ENCODE data around the gene PNPLA2.

Gene PNPLA2

DNA sequence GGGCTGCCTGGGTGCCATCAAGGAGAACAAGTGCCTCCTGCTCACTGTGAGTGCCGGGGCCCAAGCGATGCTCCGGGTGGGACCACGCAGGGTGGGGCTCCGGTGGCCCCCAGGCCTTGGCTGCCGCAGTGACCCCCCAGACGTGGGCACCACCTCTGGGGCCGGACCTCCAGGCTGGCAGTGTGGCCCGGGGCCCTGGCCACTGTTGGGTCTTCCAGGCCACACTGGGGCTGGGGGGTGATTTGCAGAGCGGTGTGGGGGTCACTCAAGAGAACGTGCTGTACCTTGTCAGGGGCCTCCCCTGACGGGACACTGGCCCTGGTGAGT, 43.9 kb downstream of the PNPLA2 start:
- DNase-seq = no peak

DNA sequence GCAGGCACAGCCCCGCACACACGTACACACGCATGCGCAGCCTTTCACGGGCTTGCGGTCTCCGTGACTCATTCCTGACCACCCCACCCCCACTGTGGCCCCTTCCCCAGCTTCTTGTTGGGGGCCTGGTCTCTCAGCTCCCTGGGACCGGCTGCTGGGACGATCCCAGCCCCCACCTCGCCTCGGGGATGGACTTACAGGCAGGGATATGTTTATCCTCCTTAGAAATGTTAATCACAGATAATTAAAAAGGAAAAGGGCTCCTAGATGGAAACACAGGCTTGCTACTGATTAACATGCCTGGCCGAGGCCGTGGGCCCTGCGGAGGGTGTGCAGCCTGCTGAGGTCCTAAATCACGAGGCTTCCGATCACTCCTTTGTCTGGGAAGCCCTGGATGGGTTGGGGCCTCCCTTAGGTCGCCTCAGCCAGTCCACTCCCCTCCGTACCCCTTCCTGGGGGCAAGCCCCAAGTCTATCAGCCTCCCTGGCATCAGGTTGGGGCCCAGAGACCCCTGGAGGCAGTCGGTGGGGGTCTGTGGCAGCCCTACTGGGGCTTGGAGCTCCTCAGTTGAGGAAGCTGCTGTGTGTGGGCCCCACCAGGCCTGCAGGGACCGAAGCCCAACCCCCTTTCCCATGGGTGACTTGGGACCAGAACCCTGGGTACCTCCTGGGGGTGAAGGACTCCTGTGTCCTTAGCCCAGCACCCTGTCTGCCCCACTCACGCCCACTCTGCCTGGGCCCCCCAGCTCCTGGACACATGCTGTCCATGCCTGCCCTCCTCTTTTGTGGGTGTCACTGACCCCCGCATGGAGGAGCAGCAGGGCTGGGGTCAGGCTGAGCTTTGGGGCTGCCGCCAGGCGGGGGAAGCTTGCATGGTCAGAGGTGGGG, 44.6 kb downstream of the PNPLA2 start:
- no peak for DNase-seq

DNA sequence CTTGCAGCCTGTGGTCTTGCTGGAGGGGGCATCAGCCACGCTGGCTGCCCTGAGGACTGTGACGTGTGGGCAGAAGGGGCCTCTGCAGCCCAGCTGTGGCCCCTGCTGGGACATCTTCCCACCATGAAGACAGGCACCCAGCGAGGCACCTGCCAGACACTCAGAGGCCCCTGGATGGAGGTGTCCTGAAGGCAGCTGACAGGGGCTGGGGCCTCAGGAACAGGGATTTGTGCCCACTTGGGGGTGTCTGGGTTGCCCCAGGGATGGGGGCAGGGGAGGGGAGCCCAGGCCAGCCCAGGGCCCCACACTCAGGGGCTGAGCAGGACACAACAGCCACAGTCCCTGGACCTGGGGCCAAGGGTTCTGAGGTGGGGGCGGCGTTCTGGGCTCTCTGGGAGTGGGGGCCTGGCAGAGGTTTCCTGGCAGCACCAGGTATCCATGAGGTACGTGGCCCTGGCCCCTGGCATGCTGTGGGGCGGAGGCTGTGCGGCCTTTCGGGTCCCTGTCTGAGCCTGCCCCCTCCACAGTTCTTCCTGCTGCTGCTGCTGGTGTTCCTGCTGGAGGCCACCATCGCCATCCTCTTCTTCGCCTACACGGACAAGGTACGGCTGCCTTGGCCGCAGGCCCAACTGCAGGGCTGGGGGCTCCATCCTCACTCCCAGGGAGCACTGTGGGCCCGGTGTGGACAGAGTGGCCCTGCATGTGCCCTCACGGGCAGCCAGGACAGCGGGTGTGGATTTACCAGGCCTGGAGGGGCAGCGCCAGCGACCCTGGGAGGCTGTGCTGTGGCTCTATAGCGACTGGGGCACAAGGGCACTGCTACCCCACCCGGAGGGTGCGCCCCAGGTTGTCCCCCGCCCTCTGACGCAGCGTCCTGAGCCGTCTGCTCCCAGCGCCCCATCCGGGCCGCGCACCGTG, 45.5 kb downstream of the PNPLA2 start:
- DNase-seq = no peak

DNA sequence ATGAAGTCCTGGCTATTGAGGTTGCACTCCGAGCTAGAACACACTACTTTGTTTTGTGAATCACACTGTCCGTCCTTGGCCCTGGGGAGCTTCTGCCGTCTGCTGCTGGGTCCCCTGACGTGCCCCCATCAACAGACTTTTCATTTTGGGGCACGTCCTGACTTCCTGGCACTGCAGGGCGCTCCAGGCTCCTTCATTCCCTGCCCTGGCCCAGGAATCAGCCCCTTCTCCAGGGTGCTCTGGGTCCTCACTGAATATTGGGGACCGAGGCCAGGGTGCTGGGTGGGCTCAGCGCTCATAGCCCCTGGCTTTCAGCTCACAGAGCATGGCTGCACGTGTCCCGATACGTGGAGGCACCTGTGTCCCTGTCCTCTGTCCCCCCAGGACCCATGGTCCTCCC, 46.2 kb downstream of the PNPLA2 start:
- DNase-seq = no peak

DNA sequence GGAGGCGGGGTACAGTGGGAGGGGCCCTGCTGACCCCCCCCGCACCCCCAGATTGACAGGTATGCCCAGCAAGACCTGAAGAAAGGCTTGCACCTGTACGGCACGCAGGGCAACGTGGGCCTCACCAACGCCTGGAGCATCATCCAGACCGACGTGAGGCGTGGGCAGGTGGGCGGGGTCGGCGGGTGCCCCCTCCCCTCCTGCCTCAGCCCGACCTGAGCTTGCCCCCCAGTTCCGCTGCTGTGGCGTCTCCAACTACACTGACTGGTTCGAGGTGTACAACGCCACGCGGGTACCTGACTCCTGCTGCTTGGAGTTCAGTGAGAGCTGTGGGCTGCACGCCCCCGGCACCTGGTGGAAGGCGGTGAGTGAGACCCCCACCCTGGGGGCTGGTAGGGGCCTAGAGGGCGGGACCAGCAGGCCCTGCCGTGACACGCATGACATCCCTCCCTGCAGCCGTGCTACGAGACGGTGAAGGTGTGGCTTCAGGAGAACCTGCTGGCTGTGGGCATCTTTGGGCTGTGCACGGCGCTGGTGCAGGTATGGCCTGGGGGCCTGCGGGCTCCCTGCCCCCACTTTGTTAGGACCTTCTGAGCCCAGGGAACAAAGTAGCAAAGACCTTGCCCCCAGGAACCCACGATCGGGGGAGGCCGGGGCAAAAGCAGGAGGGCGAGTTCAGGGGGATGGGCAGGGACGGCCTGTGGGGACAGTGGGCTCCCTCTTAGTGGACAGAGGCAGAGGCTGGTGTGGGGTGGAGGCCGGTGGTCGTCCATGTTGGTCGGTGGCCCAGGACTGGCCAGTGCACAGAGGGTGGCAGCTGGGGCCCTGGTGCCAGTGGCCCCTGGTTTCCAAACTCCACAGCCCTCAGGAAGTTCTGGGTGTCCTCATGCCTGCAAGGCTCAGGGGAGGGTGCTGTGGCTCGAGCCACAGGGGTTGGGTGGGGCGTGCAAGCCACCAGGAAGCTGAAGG, 47.0 kb downstream of the PNPLA2 start:
- DNase-seq = no peak

DNA sequence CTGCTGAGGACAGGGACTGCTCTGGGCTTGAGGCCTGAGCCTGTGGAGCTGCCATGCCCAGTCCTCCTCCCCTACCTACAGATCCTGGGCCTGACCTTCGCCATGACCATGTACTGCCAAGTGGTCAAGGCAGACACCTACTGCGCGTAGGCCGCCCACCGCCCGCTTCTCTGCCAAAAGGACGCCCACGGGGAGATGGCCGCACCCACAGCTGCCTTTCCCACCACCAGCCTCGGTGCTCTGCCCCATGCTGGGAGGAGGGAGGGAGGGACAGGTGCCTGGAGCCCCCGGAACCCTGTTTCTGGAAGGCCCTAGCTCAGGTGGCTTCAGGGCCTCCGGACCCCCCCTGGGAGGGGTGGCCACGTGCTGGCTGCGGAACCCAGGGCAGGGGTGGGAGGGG, 47.8 kb downstream of the PNPLA2 start:
- no peak for DNase-seq

DNA sequence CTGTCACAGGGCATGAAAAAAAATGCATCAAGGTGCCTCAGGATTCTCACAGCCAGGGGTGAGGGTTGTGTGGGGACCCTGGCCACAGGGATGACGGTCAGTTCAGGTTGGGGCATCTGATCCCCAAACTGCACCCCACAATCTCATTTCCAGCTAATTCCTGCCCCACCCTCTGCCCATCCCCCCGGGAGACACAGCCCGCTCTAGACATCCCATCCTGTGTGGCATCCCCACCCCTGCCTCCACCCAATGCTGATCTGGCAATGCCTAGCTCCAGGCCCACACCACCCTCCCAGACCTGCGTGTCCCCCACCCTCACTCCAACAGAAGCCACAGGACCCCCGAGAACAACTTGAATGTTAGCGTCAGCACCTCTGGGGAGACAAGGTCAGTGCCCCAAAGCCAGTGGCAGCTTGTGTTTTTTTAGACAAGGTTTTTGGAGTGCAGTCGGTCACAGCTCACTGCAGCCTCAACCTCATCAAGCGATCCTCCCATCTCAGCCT, 49.2 kb downstream of the PNPLA2 start:
- no peak for DNase-seq

DNA sequence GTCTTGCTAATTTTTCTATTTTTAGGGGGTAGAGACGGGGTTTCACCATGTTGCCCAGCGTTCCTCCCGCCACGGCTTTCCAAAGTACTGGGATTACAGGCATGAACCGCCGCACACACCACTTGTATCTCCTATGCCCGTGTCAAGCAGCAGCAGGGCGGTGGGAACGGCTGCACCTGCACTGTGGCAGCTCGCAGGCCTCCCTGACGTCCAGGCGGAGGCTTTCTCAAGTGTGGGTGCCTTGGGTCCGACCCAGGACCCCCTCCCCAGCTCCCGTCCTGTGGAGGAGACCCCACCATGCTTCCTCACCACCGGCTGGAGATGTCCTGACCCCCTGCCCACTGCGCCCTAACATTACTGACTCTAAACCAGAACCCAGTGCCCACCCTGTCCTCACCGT, 49.7 kb downstream of the PNPLA2 start:
- DNase-seq = no peak

DNA sequence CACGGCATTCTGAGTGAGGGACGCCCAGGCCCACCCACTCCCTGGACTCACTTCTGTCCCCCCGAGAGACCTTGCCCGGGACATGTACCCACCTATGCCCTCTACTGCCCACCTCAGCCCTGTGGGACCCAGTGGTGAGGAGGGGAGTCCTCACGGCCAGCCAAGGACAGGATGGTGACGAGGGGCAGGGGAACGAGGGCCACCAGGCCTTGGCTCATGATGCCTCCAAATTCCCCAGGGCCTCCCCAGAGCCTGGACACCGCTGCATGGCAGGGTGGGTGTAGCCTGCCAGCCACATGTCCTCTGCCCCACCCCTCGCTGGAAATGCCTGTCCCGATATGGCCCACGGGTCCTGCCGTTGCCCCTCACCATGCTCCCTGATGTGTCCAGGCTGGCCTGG, 50.1 kb downstream of the PNPLA2 start:
- DNase-seq = no peak

DNA sequence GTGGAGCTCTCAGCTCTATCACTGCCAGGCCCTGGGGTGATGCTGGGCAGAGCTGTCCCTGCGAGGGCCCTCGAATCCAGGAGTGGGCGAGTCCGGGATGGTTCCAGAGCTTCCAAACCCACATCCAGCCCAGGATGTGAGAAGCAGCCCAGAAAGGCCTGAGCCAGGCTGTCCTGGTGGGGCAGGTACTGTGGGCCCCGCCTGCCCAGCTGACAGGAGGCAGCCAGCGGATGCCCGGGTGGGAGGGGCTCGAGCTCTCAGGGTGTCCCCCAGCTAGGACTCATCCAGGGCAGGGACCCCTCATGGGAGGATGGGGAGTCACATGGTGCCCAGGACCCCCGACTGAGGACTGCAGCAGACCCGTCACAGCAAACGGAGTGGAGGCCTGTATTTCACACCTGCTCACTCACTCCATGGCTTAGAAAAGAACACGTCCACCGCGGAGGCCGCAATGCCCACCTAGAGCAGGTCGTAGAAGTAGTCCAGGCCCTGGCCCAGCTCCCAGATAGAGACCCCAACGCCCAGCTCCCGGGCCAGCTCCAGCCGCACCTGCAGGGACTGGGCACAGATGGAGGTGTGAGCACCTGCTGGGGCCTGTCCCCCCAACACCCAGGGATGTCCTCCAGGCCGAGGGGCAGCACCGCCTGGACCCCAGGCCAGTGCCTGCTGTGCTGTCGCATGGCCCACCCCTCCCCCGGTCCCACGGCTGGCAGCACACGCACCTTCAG, 50.8 kb downstream of the PNPLA2 start:
- no peak for DNase-seq

DNA sequence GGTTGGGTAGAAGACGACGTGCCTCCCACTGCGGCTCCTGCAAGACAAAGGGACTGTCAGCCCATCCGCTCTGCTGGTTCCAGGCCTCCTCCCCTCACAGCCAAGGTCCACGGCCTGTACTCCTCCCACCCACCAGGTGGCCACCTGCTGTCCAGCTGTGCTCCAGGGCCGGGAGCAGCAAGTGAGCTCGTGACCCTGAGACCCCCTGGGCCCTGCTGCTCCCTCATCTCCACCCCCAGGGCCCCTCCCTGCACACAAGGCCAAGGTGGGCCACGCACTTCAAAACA, 51.4 kb downstream of the PNPLA2 start:
- DNase-seq = no peak

DNA sequence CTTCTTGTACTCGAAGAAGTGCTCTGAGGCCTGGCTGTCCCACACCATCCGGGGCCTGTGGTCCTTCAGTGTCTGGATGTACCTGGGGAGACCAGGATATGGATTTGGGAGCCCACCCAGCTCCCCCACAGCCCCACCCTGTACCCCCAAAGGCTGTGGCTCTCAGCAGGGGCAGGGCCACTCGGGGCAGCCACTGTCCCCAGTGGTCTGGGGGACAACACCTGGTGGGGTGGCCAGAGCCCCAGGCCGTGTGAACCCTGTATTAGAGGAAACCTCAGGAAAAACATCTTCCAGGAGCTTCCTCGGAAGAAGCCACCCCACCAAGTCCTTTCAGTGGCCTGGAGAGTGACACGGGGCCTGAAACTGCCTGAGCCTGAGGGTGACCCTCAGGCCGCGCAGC, 51.7 kb downstream of the PNPLA2 start:
- DNase-seq = no peak

DNA sequence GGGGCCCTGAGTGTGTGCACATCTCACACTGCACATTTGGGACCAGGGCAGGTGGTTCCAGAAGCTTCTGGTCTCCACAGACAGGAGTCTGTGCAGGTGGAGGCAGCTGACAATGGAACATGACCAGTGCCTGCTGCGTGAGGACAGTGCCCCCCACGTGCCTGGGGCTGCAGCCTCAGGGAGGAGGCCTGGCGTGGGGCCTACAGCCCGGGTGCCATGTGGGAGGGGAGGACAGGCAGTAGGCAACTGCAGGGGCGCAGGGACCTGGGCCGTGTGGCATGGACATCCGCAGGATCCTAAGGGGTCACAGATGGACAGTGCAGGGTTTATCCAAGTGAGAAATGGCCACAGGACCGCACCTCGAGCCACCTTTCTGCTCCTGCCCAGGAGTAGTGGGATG, 52.8 kb downstream of the PNPLA2 start:
- DNase-seq = no peak

DNA sequence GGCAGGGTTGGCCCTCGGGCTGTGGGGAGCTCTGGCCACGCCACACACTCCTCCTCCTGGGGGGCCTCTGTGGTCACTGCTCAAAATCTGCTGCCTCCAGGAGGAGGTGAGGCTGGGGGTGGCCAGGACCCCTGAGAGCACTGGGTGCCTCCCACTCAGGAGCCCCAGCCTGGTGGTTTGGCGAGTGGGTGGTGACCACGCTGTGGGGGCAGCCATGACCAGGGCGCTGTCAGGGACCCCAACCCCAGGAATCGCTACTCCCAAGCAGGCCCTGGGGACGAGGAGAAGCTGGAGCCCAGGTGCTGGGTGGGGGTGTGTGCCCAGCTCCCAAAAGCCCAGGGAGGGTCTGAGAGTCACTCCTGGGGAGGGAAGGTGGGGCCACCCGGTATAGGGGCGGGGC, 54.1 kb downstream of the PNPLA2 start:
- DNase-seq = no peak

DNA sequence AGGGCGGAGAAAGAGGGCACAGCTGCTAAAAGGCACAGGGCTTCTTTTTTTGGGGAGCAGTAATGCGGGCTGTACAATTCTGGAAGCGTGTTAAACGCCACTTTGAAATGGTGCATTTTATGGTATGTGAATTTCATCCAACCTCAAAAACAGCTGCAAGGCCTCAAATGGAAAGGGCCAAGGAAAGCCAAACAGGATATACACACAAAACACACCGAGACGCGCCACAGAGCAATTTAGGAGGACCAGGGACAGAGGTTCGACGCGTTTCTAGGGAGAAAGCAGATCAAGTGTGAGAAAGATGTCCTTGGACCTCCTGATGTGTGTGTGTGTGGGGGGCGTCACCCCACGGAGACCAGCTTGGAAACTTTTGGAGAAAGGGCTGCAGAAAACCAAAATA, 55.0 kb downstream of the PNPLA2 start:
- DNase-seq = no peak
